ENCODE data around the gene TUBA4A. TPM values are rescaled to one million over a fixed set of nuclear protein-coding genes. Genes with fewer than 3 reads are reported as not detected.

TUBA4A gene
- total and polyA plus RNA-seq, 7 donors, result 291 to 707 (median 556) TPM

DNA sequence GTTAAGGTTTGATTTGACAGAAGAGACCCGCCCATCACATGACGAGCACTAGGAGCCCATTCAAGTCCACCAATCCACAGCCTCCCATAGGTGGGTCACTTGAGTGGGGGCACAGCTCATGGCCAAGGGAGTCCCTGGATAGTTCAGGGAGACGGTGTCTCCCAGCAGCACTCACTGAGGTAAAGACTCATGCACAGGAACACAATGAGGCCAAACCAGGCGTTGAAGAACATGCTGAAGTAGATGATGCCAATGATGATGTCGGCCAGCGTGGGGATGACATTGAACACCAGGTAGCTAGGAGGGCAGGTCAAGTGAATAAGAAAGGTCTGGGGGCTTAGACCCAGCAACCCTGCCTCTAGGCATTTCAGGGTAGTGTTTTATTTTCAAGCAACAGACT is 38.9 kb downstream of the TUBA4A start:
- no peak for ATAC-seq

DNA sequence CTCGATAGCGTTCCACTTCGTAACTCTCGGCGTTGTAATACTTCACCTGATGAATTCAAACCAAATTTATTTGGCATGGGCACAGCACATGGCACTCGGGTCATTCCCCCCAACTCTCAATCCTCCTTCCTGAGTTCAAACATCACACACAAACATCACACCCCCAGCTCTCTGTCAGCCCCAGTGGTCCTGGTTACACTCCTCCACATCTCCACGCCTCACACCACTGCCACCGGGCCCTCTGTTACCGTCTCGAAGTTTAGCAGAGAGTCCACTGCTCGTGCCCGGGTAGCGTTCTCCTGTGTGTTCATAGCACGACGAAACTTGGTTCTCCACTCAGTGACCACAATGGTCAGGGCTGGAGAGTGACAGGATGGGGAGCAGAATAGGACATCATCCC is 39.6 kb downstream of the TUBA4A start:
- peaks cover 15% of the 10 kb centered on the region for H3K4me1 ChIP-seq
- no peaks in the 10 kb centered on the region for H3K27me3 ChIP-seq (ENCODE audit: insufficient read depth in 3 of 3, low read length in 2 of 3)
- no peak for ATAC-seq
- H3K36me3 ChIP-seq (ENCODE audit: insufficient read depth in 1 of 2, low read depth in 1 of 2), result peaks cover 3 to 77% of the 10 kb centered on the region in 2 donors
- intact Hi-C loops (cut with DNase I), result no loop called here
- H3K9me3 ChIP-seq, result no peaks in the 10 kb centered on the region
- 93 to 96% (median 94%) methylated on average over 15 of the region's 15 CpGs for WGBS, 3 donors
- TF ChIP-seq, protein P1, sequence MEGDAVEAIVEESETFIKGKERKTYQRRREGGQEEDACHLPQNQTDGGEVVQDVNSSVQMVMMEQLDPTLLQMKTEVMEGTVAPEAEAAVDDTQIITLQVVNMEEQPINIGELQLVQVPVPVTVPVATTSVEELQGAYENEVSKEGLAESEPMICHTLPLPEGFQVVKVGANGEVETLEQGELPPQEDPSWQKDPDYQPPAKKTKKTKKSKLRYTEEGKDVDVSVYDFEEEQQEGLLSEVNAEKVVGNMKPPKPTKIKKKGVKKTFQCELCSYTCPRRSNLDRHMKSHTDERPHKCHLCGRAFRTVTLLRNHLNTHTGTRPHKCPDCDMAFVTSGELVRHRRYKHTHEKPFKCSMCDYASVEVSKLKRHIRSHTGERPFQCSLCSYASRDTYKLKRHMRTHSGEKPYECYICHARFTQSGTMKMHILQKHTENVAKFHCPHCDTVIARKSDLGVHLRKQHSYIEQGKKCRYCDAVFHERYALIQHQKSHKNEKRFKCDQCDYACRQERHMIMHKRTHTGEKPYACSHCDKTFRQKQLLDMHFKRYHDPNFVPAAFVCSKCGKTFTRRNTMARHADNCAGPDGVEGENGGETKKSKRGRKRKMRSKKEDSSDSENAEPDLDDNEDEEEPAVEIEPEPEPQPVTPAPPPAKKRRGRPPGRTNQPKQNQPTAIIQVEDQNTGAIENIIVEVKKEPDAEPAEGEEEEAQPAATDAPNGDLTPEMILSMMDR (IDR thresholded peaks at IDR 0.05), result no peak
- H3K4me3 ChIP-seq, result no peak overlapping the region
- no peak for DNase-seq
- H3K27ac ChIP-seq, result no peak overlapping the region

More for the DNA sequence above, 38.9 kb downstream of the TUBA4A start:
- Histone ChIP-seq H3K4me1 (peaks cover 22% of the 10 kb centered on the region), H3K27ac (no peak overlapping the region), H3K27me3 (ENCODE audit: insufficient read depth in 3 of 3, low read length in 2 of 3) (no peaks in the 10 kb centered on the region), H3K9me3 (no peaks in the 10 kb centered on the region), H3K4me3 (no peak overlapping the region), H3K36me3 (ENCODE audit: insufficient read depth in 1 of 2, low read depth in 1 of 2) (peaks cover 0 to 75% of the 10 kb centered on the region in 2 donors)
- intact Hi-C loops (cut with DNase I), result loop anchor here in 1 of 2 donors (5.0 kb wide), 1 partner anchor 37 kb away; the partner anchor contains the start of genes CNPPD1 and RETREG2
- TF ChIP-seq, protein P1 (IDR thresholded peaks at IDR 0.05), result no peak
- no peak for DNase-seq
- WGBS, 3 donors, result 81 to 91% (median 84%) methylated on average over 6 of the region's 6 CpGs

DNA sequence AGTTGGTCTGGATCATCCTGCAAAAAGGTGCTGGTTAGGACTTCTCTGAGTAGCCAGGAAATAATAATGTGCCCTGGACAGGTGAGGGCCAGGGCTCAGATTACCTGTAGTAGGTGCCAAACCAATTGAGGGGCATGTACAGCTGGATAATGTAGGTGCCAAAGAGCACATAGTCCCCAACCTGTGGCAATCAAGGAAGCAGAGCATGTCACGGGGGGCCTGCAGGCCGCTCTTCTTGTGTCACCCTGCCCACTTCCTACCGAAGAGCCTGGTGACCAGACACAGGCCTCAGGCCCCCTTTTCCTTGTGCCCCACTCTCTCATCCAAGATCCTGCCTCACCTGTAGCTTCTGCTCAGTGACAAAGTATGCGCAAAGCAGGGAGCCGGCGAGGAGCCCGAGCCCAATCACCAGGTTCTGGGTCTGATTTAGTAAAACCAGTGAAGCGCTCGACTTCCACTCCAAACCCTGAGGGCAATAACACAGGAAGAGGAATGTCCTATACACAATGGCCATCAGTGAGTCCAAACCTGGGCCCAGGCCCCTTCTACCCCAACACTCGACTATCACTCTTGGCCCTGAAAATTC is 40.1 kb downstream of the TUBA4A start:
- Histone ChIP-seq H3K4me3 (no peak overlapping the region), H3K27me3 (ENCODE audit: insufficient read depth in 3 of 3, low read length in 2 of 3) (no peaks in the 10 kb centered on the region), H3K9me3 (no peaks in the 10 kb centered on the region), H3K36me3 (ENCODE audit: insufficient read depth in 1 of 2, low read depth in 1 of 2) (peaks cover 3 to 83% of the 10 kb centered on the region in 2 donors), H3K4me1 (peaks cover 15% of the 10 kb centered on the region), H3K27ac (no peak overlapping the region)
- WGBS, 3 donors, result 91 to 94% (median 94%) methylated on average over 10 of the region's 10 CpGs
- DNase-seq, result no peak
- ATAC-seq, result no peak
- TF ChIP-seq, protein P1 (IDR thresholded peaks at IDR 0.05), result no peak
- intact Hi-C loops (cut with DNase I), result no loop called here

DNA sequence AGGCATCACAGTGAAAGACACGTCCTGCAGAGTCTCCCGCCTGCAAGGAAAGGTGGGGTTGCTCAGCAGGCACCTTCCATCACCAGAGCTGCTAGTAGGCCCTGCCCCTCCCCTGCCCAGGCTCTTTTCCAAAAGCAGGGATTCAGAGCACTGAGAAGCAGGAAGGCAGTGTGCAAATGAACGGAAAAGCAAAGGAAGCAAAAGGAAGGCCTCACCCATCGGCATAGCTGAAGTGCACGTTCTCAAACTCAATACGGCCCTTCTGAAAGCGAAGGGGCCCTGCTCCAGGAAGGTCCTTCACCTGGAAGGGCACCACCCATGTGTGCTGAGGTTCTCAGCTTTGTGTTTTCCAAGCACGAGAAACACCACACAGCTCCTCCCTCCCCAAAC is 40.7 kb downstream of the TUBA4A start:
- Histone ChIP-seq H3K9me3 (no peaks in the 10 kb centered on the region), H3K4me3 (no peak overlapping the region), H3K27ac (no peak overlapping the region), H3K27me3 (ENCODE audit: insufficient read depth in 3 of 3, low read length in 2 of 3) (no peaks in the 10 kb centered on the region), H3K36me3 (ENCODE audit: insufficient read depth in 1 of 2, low read depth in 1 of 2) (peaks cover 3 to 88% of the 10 kb centered on the region in 2 donors), H3K4me1 (peaks cover 19% of the 10 kb centered on the region)
- intact Hi-C loops (cut with DNase I), result no loop called here
- TF ChIP-seq, protein P1 (IDR thresholded peaks at IDR 0.05), result no peak
- 79 to 81% (median 79%) methylated on average over 8 of the region's 8 CpGs for WGBS, 3 donors
- ATAC-seq, result no peak
- no peak for DNase-seq

DNA sequence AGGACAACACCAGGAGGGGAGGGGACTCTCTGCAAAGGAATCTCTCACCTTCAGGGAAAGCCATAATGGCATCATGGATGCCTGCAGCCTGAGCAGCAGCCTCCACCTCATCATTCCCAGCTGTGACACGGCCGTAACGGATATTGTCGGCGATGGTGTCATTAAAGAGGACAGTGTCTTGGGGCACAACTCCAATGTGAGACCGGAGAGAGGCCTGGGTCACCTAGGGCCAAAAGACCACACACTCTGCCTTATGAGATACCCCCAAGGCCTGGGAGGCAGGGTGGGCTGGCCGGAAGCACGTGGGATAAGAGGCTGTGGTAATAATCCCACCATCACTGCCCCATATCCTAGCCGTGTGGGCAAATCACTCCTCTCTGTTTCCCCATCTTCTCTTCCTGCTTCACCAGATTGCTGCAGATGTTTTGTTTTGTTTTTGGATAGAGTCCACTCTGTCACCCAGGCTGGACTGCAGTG is 42.8 kb downstream of the TUBA4A start:
- ATAC-seq (no peak), DNase-seq (no peak)
- no peak overlapping the region for H3K4me3 ChIP-seq
- peaks cover 16% of the 10 kb centered on the region for H3K4me1 ChIP-seq
- H3K27me3 ChIP-seq (ENCODE audit: insufficient read depth in 3 of 3, low read length in 2 of 3), result no peaks in the 10 kb centered on the region
- no peaks in the 10 kb centered on the region for H3K9me3 ChIP-seq
- 83 to 92% (median 86%) methylated on average over 9 of the region's 9 CpGs for WGBS, 3 donors
- H3K27ac ChIP-seq, result no peak overlapping the region
- TF ChIP-seq, protein P1 (IDR thresholded peaks at IDR 0.05), result no peak
- intact Hi-C loops (cut with DNase I), result no loop called here
- peaks cover 3 to 84% of the 10 kb centered on the region in 2 donors for H3K36me3 ChIP-seq (ENCODE audit: insufficient read depth in 1 of 2, low read depth in 1 of 2)
